OCI-LY7 (cell line): ENCODE results near the gene ZFYVE28. TPM values are rescaled to one million over a fixed set of nuclear protein-coding genes. Genes with fewer than 3 reads are reported as not detected.

Experiments
- BruUV-seq: library from RNA; stranded (reverse); fragments of 400-500 nt; replicated peaks from 2 replicates; lab custom pipeline; 2021; lab: Mats Ljungman, UMichigan
- CTCF ChIA-PET: fragments of 300-600 bp; sonication (Branson Sonifier 250); formaldehyde crosslinking; loops from one replicate; lab custom pipeline; 2022; ENCODE audit warnings: antibody characterized with exemption; ENCODE audit not compliant: unreplicated experiment; lab: Charles Lee
- POLR2A ChIA-PET: fragments of 300-600 bp; sonication (Branson Sonifier 250); formaldehyde crosslinking; loops from one replicate; lab custom pipeline; 2022; ENCODE audit warnings: antibody characterized with exemption; lab: Charles Lee
- DNase-seq: peaks from one replicate; pipeline ENCODE4 v3.0.0-alpha.2; 2015; ENCODE audit warnings: low spot score
- H2AFZ ChIP-seq: fragments of 200-600 bp; sonication (generic), shearing (Covaris generic); 2 replicates; pipeline ENCODE4 v1.6.1; 2014; ENCODE audit warnings: mild to moderate bottlenecking, antibody characterized with exemption, low read length, moderate library complexity
- H3K27ac ChIP-seq: fragments of 200-600 bp; sonication (generic); 2 replicates; pipeline ENCODE4 v1.5.1; 2014; ENCODE audit warnings: mixed run types, low read depth, mild to moderate bottlenecking, moderate library complexity, low read length, inconsistent platforms; ENCODE audit not compliant: poor library complexity, severe bottlenecking
- H3K36me3 ChIP-seq: fragments of 200-600 bp; sonication (generic); 2 replicates; pipeline ENCODE4 v1.6.1; 2014; ENCODE audit warnings: mild to moderate bottlenecking, antibody characterized with exemption, low read length, moderate library complexity, mixed read lengths; ENCODE audit not compliant: insufficient read depth
- H3K4me1 ChIP-seq: fragments of 200-600 bp; sonication (generic); 2 replicates; pipeline ENCODE4 v1.5.1; 2014; ENCODE audit warnings: mild to moderate bottlenecking, low read length; ENCODE audit not compliant: insufficient read depth, poor library complexity, severe bottlenecking
- H3K4me2 ChIP-seq: fragments of 200-600 bp; sonication (generic); 2 replicates; pipeline ENCODE4 v1.6.1; 2014; ENCODE audit warnings: mild to moderate bottlenecking, low read length
- H3K4me3 ChIP-seq: fragments of 200-600 bp; sonication (generic); 2 replicates; pipeline ENCODE4 v1.5.1; 2014; ENCODE audit warnings: mild to moderate bottlenecking, low read depth, low read length; ENCODE audit not compliant: poor library complexity, severe bottlenecking
- H3K79me2 ChIP-seq: fragments of 200-600 bp; sonication (generic); 2 replicates; pipeline ENCODE4 v1.6.1; 2016; ENCODE audit warnings: low read depth, mild to moderate bottlenecking, low read length, moderate library complexity, mixed read lengths; ENCODE audit not compliant: insufficient read depth
- H3K9me2 ChIP-seq: fragments of 200-600 bp; sonication (generic); 2 replicates; pipeline ENCODE4 v1.6.1; 2016; ENCODE audit warnings: mild to moderate bottlenecking, low read length, mixed read lengths; ENCODE audit not compliant: insufficient read depth
- H3K9me3 ChIP-seq: fragments of 200-600 bp; sonication (generic); 2 replicates; pipeline ENCODE4 v1.6.1; 2014; ENCODE audit warnings: mild to moderate bottlenecking, mixed run types, low read length, mixed read lengths
- H4K20me1 ChIP-seq: fragments of 200-600 bp; sonication (generic); 2 replicates; pipeline ENCODE4 v1.6.1; 2014; ENCODE audit warnings: mild to moderate bottlenecking, antibody characterized with exemption, low read length, moderate library complexity, mixed read lengths; ENCODE audit not compliant: insufficient read depth
- EZH2phosphoT487 ChIP-seq: fragments of 200-600 bp; sonication (generic); IDR thresholded peaks from 2 replicates; pipeline ENCODE4 v1.6.1; 2018; ENCODE audit warnings: low read depth, borderline replicate concordance, mild to moderate bottlenecking, mixed run types, antibody characterized with exemption, low read length, moderate library complexity, mixed read lengths
- intact Hi-C: fragments of 100-400 bp; cut with micrococcal nuclease; formaldehyde crosslinking; loops from one replicate; pipeline ENCODE4 v1.10.0; 2022; ENCODE audit not compliant: unreplicated experiment
- total RNA-seq, 2 experiments: library from RNA; depleted of rRNA in 1 of 2; stranded (reverse); fragments of >200 nt in 1 of 2; shearing (Covaris generic) in 1 of 2; gene quantifications; 2 replicates each; pipeline ENCODE4 v1.2.3, GENCODE V29; 2014 to 2022
- TF ChIP-seq, protein P1 (sequence below): fragments of 200-600 bp; sonication (generic); conservative IDR thresholded peaks from 2 replicates; pipeline ENCODE4 v1.5.1; 2014; ENCODE audit warnings: mild to moderate bottlenecking, antibody characterized with exemption, low read length, moderate library complexity, mixed read lengths

The ZFYVE28 gene
- total RNA-seq, 2 experiments from 2014 or later: 0.32 TPM; not detected in 1

DNA sequence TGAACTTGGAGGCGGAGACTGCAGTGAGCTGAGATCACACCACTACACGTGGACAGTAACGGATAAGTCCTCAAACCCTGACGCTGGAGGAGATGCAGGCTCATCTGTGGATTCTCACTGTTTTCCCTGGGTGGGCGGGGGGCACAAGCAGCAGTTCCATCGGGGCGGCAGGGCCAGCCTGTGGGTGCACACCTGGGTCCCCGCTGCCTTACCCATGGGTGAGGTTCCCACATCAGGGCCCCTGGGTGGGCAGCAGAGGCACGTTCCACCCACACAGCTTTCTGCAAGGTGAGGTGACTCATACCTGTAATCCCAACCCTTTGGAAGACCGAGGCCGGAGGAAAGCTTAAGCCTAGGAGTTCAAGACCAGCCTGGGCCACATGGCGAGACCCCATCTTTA lies 100.0 kb downstream of the ZFYVE28 start:
- TF ChIP-seq, protein P1, sequence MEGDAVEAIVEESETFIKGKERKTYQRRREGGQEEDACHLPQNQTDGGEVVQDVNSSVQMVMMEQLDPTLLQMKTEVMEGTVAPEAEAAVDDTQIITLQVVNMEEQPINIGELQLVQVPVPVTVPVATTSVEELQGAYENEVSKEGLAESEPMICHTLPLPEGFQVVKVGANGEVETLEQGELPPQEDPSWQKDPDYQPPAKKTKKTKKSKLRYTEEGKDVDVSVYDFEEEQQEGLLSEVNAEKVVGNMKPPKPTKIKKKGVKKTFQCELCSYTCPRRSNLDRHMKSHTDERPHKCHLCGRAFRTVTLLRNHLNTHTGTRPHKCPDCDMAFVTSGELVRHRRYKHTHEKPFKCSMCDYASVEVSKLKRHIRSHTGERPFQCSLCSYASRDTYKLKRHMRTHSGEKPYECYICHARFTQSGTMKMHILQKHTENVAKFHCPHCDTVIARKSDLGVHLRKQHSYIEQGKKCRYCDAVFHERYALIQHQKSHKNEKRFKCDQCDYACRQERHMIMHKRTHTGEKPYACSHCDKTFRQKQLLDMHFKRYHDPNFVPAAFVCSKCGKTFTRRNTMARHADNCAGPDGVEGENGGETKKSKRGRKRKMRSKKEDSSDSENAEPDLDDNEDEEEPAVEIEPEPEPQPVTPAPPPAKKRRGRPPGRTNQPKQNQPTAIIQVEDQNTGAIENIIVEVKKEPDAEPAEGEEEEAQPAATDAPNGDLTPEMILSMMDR: no peak
- TF ChIP-seq EZH2phosphoT487: no peak
- Histone ChIP-seq H3K27ac (no peak overlapping the region), H4K20me1 (no peaks in the 10 kb centered on the region), H2AFZ (no peak overlapping the region), H3K9me2 (no peaks in the 10 kb centered on the region), H3K4me3 (no peak overlapping the region), H3K36me3 (no peaks in the 10 kb centered on the region), H3K4me2 (no peak overlapping the region), H3K4me1 (no peaks in the 10 kb centered on the region), H3K9me3 (no peaks in the 10 kb centered on the region), H3K79me2 (no peaks in the 10 kb centered on the region)
- ChIA-PET CTCF (no interaction called here), POLR2A (no interaction called here)
- no peak for DNase-seq
- intact Hi-C loops: no loop called here
- BruUV-seq: no TSS peak

DNA sequence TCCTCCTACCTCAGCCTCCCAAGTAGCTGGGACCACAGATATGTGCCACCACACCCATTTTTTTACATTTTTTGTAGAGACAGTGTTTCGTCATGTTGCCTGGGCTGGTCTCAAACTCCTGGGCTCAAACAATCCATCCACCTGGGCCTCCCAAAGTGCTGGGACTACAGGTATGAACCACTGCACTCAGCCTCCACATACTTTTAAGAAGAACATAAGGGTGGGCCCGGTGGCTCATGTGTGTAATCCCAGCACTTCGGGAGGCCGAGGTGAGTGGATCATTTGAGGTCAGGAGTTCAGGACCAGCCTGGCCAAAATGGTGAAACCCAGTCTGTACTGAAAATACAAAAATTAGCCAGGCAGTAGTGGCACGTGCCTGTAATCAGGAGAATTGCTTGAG lies 105.1 kb downstream of the ZFYVE28 start:
- TF ChIP-seq EZH2phosphoT487: no peak
- TF ChIP-seq, protein P1: no peak
- Histone ChIP-seq H3K36me3 (no peaks in the 10 kb centered on the region), H4K20me1 (no peaks in the 10 kb centered on the region), H2AFZ (no peak overlapping the region), H3K79me2 (no peaks in the 10 kb centered on the region), H3K4me1 (no peaks in the 10 kb centered on the region), H3K4me2 (no peak overlapping the region), H3K27ac (no peak overlapping the region), H3K4me3 (no peak overlapping the region), H3K9me3 (no peaks in the 10 kb centered on the region), H3K9me2 (no peaks in the 10 kb centered on the region)
- intact Hi-C loops: no loop called here
- DNase-seq: no peak
- POLR2A ChIA-PET: interaction anchor here (0.7 kb wide), 1 partner anchor 292 kb away, joined by 3 read pairs; no protein-coding TSS in a partner anchor
- CTCF ChIA-PET: no interaction called here
- no TSS peak for BruUV-seq

DNA sequence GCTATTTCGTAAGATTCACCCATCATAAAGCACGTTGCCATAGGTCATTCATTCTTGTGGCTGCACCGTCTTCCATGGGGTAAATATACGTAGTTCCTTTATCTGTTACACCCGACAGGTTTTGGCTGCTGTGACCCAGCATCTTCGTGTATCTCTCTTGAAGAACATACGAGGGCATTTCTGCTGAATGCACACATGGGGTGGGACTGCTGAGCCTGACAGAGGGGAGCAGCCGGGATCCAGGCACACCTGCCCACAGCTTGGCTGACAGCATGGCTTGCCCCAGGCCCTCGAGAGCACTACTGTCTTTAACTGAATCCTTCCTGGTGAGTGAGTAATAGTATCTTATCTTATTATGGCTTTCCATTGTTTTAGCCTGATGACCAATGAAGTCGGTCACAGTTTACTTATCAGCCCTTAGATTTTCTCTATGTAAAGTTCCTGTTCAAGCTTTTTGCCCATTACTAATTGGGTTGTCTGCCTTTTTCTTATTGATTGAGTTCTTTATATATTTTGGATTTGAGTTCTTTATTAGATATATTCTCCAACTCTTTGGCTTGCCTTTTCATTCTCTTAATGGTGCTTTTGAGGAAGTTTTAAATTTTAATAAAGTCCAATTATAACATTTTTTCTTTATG lies 111.6 kb downstream of the ZFYVE28 start:
- ChIA-PET POLR2A (interaction anchor here (0.5 kb wide), 1 partner anchor 1226 kb away, joined by 3 read pairs; no protein-coding TSS in a partner anchor), CTCF (no interaction called here)
- no peak for DNase-seq
- Histone ChIP-seq H2AFZ (no peak overlapping the region), H3K9me2 (no peaks in the 10 kb centered on the region), H4K20me1 (no peaks in the 10 kb centered on the region), H3K9me3 (no peaks in the 10 kb centered on the region), H3K4me3 (no peak overlapping the region), H3K4me2 (no peak overlapping the region), H3K79me2 (no peaks in the 10 kb centered on the region), H3K36me3 (no peaks in the 10 kb centered on the region), H3K4me1 (no peaks in the 10 kb centered on the region), H3K27ac (no peak overlapping the region)
- BruUV-seq: no TSS peak
- intact Hi-C loops: no loop called here
- TF ChIP-seq EZH2phosphoT487: no peak
- TF ChIP-seq, protein P1: no peak
